Erythroblast (primary cell): ENCODE measurements around the gene RGS17.

Experiments
- GATA1 ChIP-seq: IDR thresholded peaks from 2 replicates; pipeline ENCODE4 v1.6.1; 2011; ENCODE audit warnings: low read depth, mild to moderate bottlenecking, control low read depth, low read length, moderate library complexity
- POLR2A ChIP-seq: IDR thresholded peaks from 2 replicates; pipeline ENCODE4 v1.6.1; 2011; ENCODE audit warnings: mild to moderate bottlenecking, low read length

DNA sequence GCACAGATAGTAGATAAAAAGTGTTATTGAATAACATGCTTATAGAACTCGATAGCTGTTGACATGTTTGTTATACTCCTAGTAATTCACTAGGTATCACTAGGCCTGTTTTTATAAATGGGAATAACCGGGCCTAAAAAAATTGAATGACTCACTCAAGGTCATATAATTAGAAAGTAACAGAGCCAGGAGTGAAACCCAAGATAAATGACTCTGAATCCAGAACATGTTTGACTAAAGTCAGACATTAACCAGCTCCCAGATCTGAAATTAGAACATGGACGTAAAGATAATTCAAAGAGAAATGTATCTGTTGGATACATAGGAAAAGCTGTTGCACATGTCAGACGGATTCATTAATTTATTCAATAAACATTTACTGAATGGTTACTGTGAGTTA, 26.9 kb downstream of the RGS17 start:
- TF ChIP-seq POLR2A = no peak
- TF ChIP-seq GATA1 = no peak
